ENCODE measurements around the gene INS.
"Not testable (repeated sequence)": the region's sequence is repeated elsewhere in the genome, so short reads cannot be mapped to it uniquely, and the experiment has no call there.

Gene INS

DNA sequence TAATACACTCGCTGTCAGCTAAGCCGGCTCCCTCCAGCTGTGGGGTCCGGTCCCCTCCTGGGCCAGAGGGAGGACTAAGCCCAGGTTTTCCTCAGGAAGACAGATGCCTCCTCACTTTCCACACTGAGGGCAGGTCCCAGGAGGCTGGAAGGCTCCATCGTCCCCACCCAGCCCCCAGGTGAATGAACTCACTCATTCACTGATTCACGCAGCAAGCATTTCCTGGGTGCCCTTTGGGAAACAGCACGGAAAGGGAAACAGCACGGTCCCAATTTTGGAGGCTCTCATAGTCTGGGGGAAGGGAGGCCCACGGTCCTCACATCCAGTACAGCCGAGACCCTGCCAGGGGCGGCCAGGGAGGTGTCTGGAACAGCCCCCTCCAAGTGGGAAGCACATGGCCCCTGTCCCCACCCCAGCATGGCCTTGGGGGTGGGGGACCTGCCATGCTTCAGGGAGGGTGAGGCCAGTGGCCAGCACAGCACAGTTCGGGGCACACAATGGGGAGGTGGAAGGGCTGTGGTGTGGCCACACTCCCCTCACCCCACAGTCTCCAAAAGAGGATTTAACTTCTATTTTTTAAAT, 19.9 kb upstream of the INS start:
- H3K27ac ChIP-seq (ENCODE audit: low read depth, low read length): no peak overlapping the region
- H3K4me1 ChIP-seq (ENCODE audit: control insufficient read depth in 1 of 2, insufficient read depth in 2 of 2, low read length in 2 of 2): no peaks in the 10 kb centered on the region
- no peaks in the 10 kb centered on the region for H3K9me3 ChIP-seq (ENCODE audit: control insufficient read depth in 1 of 2, low read length in 2 of 2)
- no peaks in the 10 kb centered on the region for H3K36me3 ChIP-seq (ENCODE audit: control insufficient read depth in 1 of 2, insufficient read depth in 2 of 2, low read length in 2 of 2)
- no peak overlapping the region for H3K4me3 ChIP-seq (ENCODE audit: low read depth in 1 of 2, low read length in 2 of 2)
- no peak overlapping the region for H3K9ac ChIP-seq (ENCODE audit: low read depth in 1 of 2, low read length in 2 of 2)
- peaks cover 0 to 10% of the 10 kb centered on the region in 2 donors for H3K27me3 ChIP-seq (ENCODE audit: control insufficient read depth in 1 of 2, insufficient read depth in 2 of 2, low read length in 2 of 2)

DNA sequence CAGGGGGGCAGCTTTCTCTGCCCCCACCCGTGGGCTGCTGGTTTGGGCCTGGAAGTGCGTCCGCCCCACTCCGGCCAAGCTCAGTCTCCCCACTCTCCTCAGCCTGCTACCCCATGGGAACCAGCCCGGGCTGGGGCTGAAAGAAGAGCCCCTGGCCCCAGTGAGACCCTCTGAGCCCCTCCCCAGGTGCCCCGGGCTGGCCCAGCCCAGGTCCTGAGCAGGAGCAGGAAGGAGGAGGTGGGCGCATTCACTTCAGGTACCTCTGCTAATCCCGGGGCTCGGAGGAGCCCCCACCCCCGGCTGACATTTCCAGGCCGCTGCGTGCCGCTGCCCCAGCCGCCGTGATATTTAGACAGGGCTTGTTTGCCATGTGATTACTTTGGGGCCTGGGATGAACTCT, 19.3 kb upstream of the INS start:
- no peak overlapping the region for H3K27ac ChIP-seq (ENCODE audit: low read depth, low read length)
- no peaks in the 10 kb centered on the region for H3K36me3 ChIP-seq (ENCODE audit: control insufficient read depth in 1 of 2, insufficient read depth in 2 of 2, low read length in 2 of 2)
- no peak overlapping the region for H3K4me3 ChIP-seq (ENCODE audit: low read depth in 1 of 2, low read length in 2 of 2)
- no peak overlapping the region for H3K9ac ChIP-seq (ENCODE audit: low read depth in 1 of 2, low read length in 2 of 2)
- no peaks in the 10 kb centered on the region for H3K4me1 ChIP-seq (ENCODE audit: control insufficient read depth in 1 of 2, insufficient read depth in 2 of 2, low read length in 2 of 2)
- H3K27me3 ChIP-seq (ENCODE audit: control insufficient read depth in 1 of 2, insufficient read depth in 2 of 2, low read length in 2 of 2): peaks cover 0 to 8% of the 10 kb centered on the region in 2 donors
- H3K9me3 ChIP-seq (ENCODE audit: control insufficient read depth in 1 of 2, low read length in 2 of 2): no peaks in the 10 kb centered on the region

GRCh38 chr11:2179516-2179915, 18.5 kb upstream of the INS start:
- Histone ChIP-seq H3K27ac (ENCODE audit: low read depth, low read length) (no peak overlapping the region), H3K9ac (ENCODE audit: low read depth in 1 of 2, low read length in 2 of 2) (no peak overlapping the region), H3K9me3 (ENCODE audit: control insufficient read depth in 1 of 2, low read length in 2 of 2) (no peaks in the 10 kb centered on the region), H3K36me3 (ENCODE audit: control insufficient read depth in 1 of 2, insufficient read depth in 2 of 2, low read length in 2 of 2) (no peaks in the 10 kb centered on the region), H3K4me1 (ENCODE audit: control insufficient read depth in 1 of 2, insufficient read depth in 2 of 2, low read length in 2 of 2) (no peaks in the 10 kb centered on the region), H3K4me3 (ENCODE audit: low read depth in 1 of 2, low read length in 2 of 2) (no peak overlapping the region), H3K27me3 (ENCODE audit: control insufficient read depth in 1 of 2, insufficient read depth in 2 of 2, low read length in 2 of 2) (no peaks in the 10 kb centered on the region)

- no peaks in the 10 kb centered on the region for H3K27me3 ChIP-seq (ENCODE audit: control insufficient read depth in 1 of 2, insufficient read depth in 2 of 2, low read length in 2 of 2)
- H3K9me3 ChIP-seq (ENCODE audit: control insufficient read depth in 1 of 2, low read length in 2 of 2): no peaks in the 10 kb centered on the region
- H3K9ac ChIP-seq (ENCODE audit: low read depth in 1 of 2, low read length in 2 of 2): no peak overlapping the region
- no peaks in the 10 kb centered on the region for H3K4me1 ChIP-seq (ENCODE audit: control insufficient read depth in 1 of 2, insufficient read depth in 2 of 2, low read length in 2 of 2)
- no peak overlapping the region for H3K27ac ChIP-seq (ENCODE audit: low read depth, low read length)
- no peaks in the 10 kb centered on the region for H3K36me3 ChIP-seq (ENCODE audit: control insufficient read depth in 1 of 2, insufficient read depth in 2 of 2, low read length in 2 of 2)
- no peak overlapping the region for H3K4me3 ChIP-seq (ENCODE audit: low read depth in 1 of 2, low read length in 2 of 2)
Measured at GRCh38 chr11:2178906-2179494, 18.0 kb upstream of the INS start.

DNA sequence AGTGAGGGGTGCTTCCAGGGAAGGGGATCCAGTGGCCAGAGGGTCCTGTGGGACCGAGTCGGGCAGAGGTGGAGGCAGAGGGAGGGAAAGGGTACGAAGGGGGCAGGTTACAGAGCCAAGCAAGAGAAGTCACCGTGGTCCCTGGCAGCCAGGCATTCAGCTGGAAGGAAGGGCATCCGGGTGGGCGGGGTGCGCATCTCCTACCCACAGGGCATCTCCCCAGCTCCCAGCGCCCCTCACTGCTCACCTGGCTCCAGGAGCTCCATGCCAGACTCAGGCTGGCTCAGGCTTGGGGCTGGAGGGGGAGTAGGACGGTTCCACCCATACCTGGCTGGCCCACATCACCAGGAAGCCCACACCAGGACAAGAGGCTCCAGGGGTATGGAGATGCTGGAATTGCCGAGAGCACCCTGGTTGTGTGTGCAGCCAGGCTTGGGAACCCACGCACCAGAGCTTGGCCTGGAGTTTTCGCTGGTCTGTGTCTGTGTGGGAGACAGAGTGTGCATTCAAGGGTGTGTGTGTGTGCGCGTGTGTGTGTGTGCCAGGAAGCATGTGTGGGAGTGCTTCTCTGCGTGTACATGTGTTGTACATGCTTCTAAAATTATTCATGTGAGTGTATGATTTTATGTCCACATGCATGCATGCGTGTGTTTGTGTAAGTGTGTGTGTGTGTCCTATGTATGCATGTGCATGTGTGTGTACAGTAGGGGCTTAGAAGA, 17.2 kb upstream of the INS start:
- H3K36me3 ChIP-seq (ENCODE audit: control insufficient read depth in 1 of 2, insufficient read depth in 2 of 2, low read length in 2 of 2); H3K9ac ChIP-seq (ENCODE audit: low read depth in 1 of 2, low read length in 2 of 2); H3K9me3 ChIP-seq (ENCODE audit: control insufficient read depth in 1 of 2, low read length in 2 of 2); H3K4me3 ChIP-seq (ENCODE audit: low read depth in 1 of 2, low read length in 2 of 2); H3K27me3 ChIP-seq (ENCODE audit: control insufficient read depth in 1 of 2, insufficient read depth in 2 of 2, low read length in 2 of 2); H3K4me1 ChIP-seq (ENCODE audit: control insufficient read depth in 1 of 2, insufficient read depth in 2 of 2, low read length in 2 of 2); H3K27ac ChIP-seq (ENCODE audit: low read depth, low read length): not testable (repeated sequence)

DNA sequence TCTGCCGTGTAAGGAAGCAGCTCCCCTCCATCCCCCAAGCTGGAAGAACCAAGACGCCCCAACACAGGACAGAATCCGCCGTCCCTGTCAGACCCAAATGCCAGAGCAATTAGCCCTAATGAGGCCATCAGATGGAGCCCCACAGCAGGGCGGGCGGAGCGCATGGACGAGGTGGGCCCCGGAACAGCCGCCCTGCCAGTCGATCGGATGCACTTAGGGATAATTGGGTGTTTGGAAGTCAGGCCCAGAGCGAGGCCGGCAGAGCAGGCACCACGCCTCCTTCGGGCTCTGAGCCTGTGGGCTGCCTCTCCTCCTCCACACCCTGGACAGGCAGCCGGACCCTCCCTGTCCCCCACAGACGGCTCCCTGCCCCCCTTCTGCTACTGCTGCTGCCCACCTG, 16.1 kb upstream of the INS start:
- H3K4me3 ChIP-seq (ENCODE audit: low read depth in 1 of 2, low read length in 2 of 2): no peak overlapping the region
- H3K27me3 ChIP-seq (ENCODE audit: control insufficient read depth in 1 of 2, insufficient read depth in 2 of 2, low read length in 2 of 2): no peaks in the 10 kb centered on the region
- no peak overlapping the region for H3K27ac ChIP-seq (ENCODE audit: low read depth, low read length)
- no peaks in the 10 kb centered on the region for H3K4me1 ChIP-seq (ENCODE audit: control insufficient read depth in 1 of 2, insufficient read depth in 2 of 2, low read length in 2 of 2)
- H3K9me3 ChIP-seq (ENCODE audit: control insufficient read depth in 1 of 2, low read length in 2 of 2): no peaks in the 10 kb centered on the region
- H3K9ac ChIP-seq (ENCODE audit: low read depth in 1 of 2, low read length in 2 of 2): no peak overlapping the region
- H3K36me3 ChIP-seq (ENCODE audit: control insufficient read depth in 1 of 2, insufficient read depth in 2 of 2, low read length in 2 of 2): no peaks in the 10 kb centered on the region

GRCh38 chr11:2176389-2176900, 15.4 kb upstream of the INS start:
- no peak overlapping the region for H3K4me3 ChIP-seq (ENCODE audit: low read depth in 1 of 2, low read length in 2 of 2)
- H3K9ac ChIP-seq (ENCODE audit: low read depth in 1 of 2, low read length in 2 of 2): no peak overlapping the region
- no peak overlapping the region for H3K27ac ChIP-seq (ENCODE audit: low read depth, low read length)
- no peaks in the 10 kb centered on the region for H3K4me1 ChIP-seq (ENCODE audit: control insufficient read depth in 1 of 2, insufficient read depth in 2 of 2, low read length in 2 of 2)
- H3K36me3 ChIP-seq (ENCODE audit: control insufficient read depth in 1 of 2, insufficient read depth in 2 of 2, low read length in 2 of 2): no peaks in the 10 kb centered on the region
- H3K27me3 ChIP-seq (ENCODE audit: control insufficient read depth in 1 of 2, insufficient read depth in 2 of 2, low read length in 2 of 2): no peaks in the 10 kb centered on the region
- no peaks in the 10 kb centered on the region for H3K9me3 ChIP-seq (ENCODE audit: control insufficient read depth in 1 of 2, low read length in 2 of 2)

- H3K36me3 ChIP-seq (ENCODE audit: control insufficient read depth in 1 of 2, insufficient read depth in 2 of 2, low read length in 2 of 2): no peaks in the 10 kb centered on the region
- no peaks in the 10 kb centered on the region for H3K9me3 ChIP-seq (ENCODE audit: control insufficient read depth in 1 of 2, low read length in 2 of 2)
- H3K9ac ChIP-seq (ENCODE audit: low read depth in 1 of 2, low read length in 2 of 2): no peak overlapping the region
- H3K4me3 ChIP-seq (ENCODE audit: low read depth in 1 of 2, low read length in 2 of 2): no peak overlapping the region
- no peaks in the 10 kb centered on the region for H3K27me3 ChIP-seq (ENCODE audit: control insufficient read depth in 1 of 2, insufficient read depth in 2 of 2, low read length in 2 of 2)
- H3K27ac ChIP-seq (ENCODE audit: low read depth, low read length): no peak overlapping the region
- H3K4me1 ChIP-seq (ENCODE audit: control insufficient read depth in 1 of 2, insufficient read depth in 2 of 2, low read length in 2 of 2): no peaks in the 10 kb centered on the region
Measured at GRCh38 chr11:2175659-2176058, 14.7 kb upstream of the INS start.

DNA sequence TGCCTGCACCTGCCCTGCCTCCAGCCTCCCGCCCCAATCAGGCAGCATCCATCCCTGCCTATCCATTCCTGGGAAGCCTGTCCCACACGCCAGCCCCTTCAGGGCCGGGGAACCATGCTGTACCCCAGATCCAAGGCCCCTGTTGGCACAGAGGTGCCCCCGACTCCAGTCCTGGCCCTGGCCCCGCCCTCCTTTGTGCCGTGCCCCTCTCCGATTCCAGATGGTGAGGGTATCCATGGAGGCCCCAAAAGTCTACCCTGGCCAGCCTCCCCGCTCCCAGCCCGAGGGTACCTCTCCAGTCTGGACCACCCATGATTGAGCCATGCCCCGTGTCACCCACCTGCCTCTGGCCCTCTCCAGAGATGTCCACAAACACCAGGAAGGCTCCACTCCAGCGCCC, 13.4 kb upstream of the INS start:
- Histone ChIP-seq H3K9me3 (ENCODE audit: control insufficient read depth in 1 of 2, low read length in 2 of 2) (no peaks in the 10 kb centered on the region), H3K9ac (ENCODE audit: low read depth in 1 of 2, low read length in 2 of 2) (no peak overlapping the region), H3K27me3 (ENCODE audit: control insufficient read depth in 1 of 2, insufficient read depth in 2 of 2, low read length in 2 of 2) (no peaks in the 10 kb centered on the region), H3K27ac (ENCODE audit: low read depth, low read length) (no peak overlapping the region), H3K4me1 (ENCODE audit: control insufficient read depth in 1 of 2, insufficient read depth in 2 of 2, low read length in 2 of 2) (no peaks in the 10 kb centered on the region), H3K36me3 (ENCODE audit: control insufficient read depth in 1 of 2, insufficient read depth in 2 of 2, low read length in 2 of 2) (no peaks in the 10 kb centered on the region), H3K4me3 (ENCODE audit: low read depth in 1 of 2, low read length in 2 of 2) (no peak overlapping the region)

DNA sequence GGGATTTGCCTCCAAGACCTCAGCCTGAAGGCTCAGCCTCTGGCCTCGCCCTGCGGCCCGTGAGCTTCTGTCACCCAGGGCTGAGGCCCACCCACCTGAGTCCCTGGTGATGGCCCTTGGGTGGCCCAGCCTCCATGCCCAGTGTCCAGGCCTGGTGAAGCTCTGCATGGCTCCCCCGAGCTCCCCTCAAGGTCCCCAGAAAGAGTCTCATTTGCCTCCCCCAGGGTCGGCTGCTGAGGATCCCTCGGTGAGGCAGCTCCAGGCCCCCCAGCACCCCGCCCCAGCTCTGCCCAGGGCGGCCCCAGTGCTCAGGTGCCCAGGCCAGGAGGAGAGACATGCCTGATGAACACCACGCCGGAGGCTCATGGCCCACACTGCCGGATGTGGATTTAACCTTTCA, 12.8 kb upstream of the INS start:
- Histone ChIP-seq H3K9ac (ENCODE audit: low read depth in 1 of 2, low read length in 2 of 2) (no peak overlapping the region), H3K9me3 (ENCODE audit: control insufficient read depth in 1 of 2, low read length in 2 of 2) (no peaks in the 10 kb centered on the region), H3K36me3 (ENCODE audit: control insufficient read depth in 1 of 2, insufficient read depth in 2 of 2, low read length in 2 of 2) (no peaks in the 10 kb centered on the region), H3K27me3 (ENCODE audit: control insufficient read depth in 1 of 2, insufficient read depth in 2 of 2, low read length in 2 of 2) (no peaks in the 10 kb centered on the region), H3K4me3 (ENCODE audit: low read depth in 1 of 2, low read length in 2 of 2) (no peak overlapping the region), H3K4me1 (ENCODE audit: control insufficient read depth in 1 of 2, insufficient read depth in 2 of 2, low read length in 2 of 2) (no peaks in the 10 kb centered on the region), H3K27ac (ENCODE audit: low read depth, low read length) (no peak overlapping the region)

Measured in duodenal mucosa (tissue), 2 donors.